GM12892 (cell line): ENCODE data around the gene CCDC90B.

Source experiments
- POLR2A ChIP-seq: IDR thresholded peaks from 2 replicates; pipeline ENCODE4 v1.6.1; 2011; ENCODE audit warnings: low read depth, low read length, control low read depth
- POLR2AphosphoS5 ChIP-seq: IDR thresholded peaks from 2 replicates; pipeline ENCODE4 v1.6.1; 2011; ENCODE audit warnings: low read depth, low read length, control low read depth

- TF ChIP-seq POLR2AphosphoS5 (no peak), POLR2A (no peak)
These were observed 49.4 kb upstream of the CCDC90B start for GRCh38 chr11:83335446-83336070.
